Activated CD8-positive, alpha-beta T cell treated with anti-CD3 and anti-CD28 coated beads for 36 hours (primary cell): ENCODE data around the gene SNRK. TPM values are rescaled to one million over a fixed set of nuclear protein-coding genes. Genes with fewer than 3 reads are reported as not detected.

ENCODE experiments used
- ATAC-seq: fragments of 200-7000 bp; cut with Tn5 transposase; one replicate; pipeline ENCODE4 v1.10.0; 2021; ENCODE audit warnings: mild to moderate bottlenecking, moderate library complexity
- CTCF ChIA-PET: fragments of 350-600 bp; sonication (Branson Sonifier 250); formaldehyde crosslinking; loops from one replicate; lab custom pipeline; 2021; ENCODE audit warnings: antibody characterized with exemption; lab: Charles Lee
- POLR2A ChIA-PET: fragments of 350-600 bp; sonication (Branson Sonifier 250); formaldehyde crosslinking; loops from one replicate; lab custom pipeline; 2021; ENCODE audit warnings: antibody characterized with exemption; lab: Charles Lee
- DNase-seq: peaks from one replicate; pipeline ENCODE4 v3.0.0-alpha.2; 2020
- H3K27ac Mint-ChIP-seq: one replicate; pipeline ENCODE4 v1.8.0; 2021; ENCODE audit warnings: mild to moderate bottlenecking, mixed read lengths
- H3K27me3 Mint-ChIP-seq: one replicate; pipeline ENCODE4 v1.8.0; 2021; ENCODE audit warnings: mixed read lengths
- H3K36me3 Mint-ChIP-seq: one replicate; pipeline ENCODE4 v1.8.0; 2021; ENCODE audit warnings: low read depth, mixed read lengths
- H3K4me1 Mint-ChIP-seq: one replicate; pipeline ENCODE4 v1.8.0; 2021; ENCODE audit warnings: low read depth, mixed read lengths
- H3K4me3 Mint-ChIP-seq: one replicate; pipeline ENCODE4 v1.8.0; 2021; ENCODE audit warnings: mild to moderate bottlenecking, moderate library complexity, mixed read lengths
- H3K9me3 Mint-ChIP-seq: one replicate; pipeline ENCODE4 v1.8.0; 2021; ENCODE audit warnings: mixed read lengths
- CTCF ChIP-seq: fragments of 200-600 bp; IDR thresholded peaks from one replicate; pipeline ENCODE4 v1.8.0; 2022; ENCODE audit warnings: antibody characterized with exemption, mild to moderate bottlenecking
- intact Hi-C: fragments of 100-400 bp; cut with micrococcal nuclease; formaldehyde crosslinking; loops from one replicate; pipeline ENCODE4 v1.10.0; 2022
- total RNA-seq, 2 experiments: library from RNA; stranded (reverse); gene quantifications; one replicate each; pipeline ENCODE4 v1.2.3, GENCODE V29; 2021

The SNRK gene
- total RNA-seq, 2 experiments from 2014 or later = 28.9 to 29.2 TPM

GRCh38 chr3:43365601-43366305, 79.4 kb downstream of the SNRK start:
- intact Hi-C loops = no loop called here
- Mint-ChIP-seq H3K9me3 (no peaks in the 10 kb centered on the region), H3K27ac (no peak overlapping the region), H3K4me1 (no peaks in the 10 kb centered on the region), H3K4me3 (no peak overlapping the region), H3K36me3 (no peaks in the 10 kb centered on the region), H3K27me3 (no peaks in the 10 kb centered on the region)
- TF ChIP-seq CTCF = no peak
- ATAC-seq (no peak), DNase-seq (no peak)
- ChIA-PET CTCF (interaction anchor here (1.2 kb wide), 1 partner anchor 142 kb away, joined by 3 read pairs; no protein-coding TSS in a partner anchor), POLR2A (no interaction called here)

- DNase-seq (no peak), ATAC-seq (no peak)
- no peaks in the 10 kb centered on the region for H3K9me3 Mint-ChIP-seq
- H3K4me3 Mint-ChIP-seq = no peak overlapping the region
- ChIA-PET POLR2A (interaction anchor here (0.9 kb wide), 1 partner anchor 9 kb away, joined by 3 read pairs; no protein-coding TSS in a partner anchor), CTCF (interaction anchor here (1.2 kb wide), 1 partner anchor 143 kb away, joined by 3 read pairs; no protein-coding TSS in a partner anchor)
- H3K4me1 Mint-ChIP-seq = no peaks in the 10 kb centered on the region
- intact Hi-C loops = no loop called here
- H3K27ac Mint-ChIP-seq = no peak overlapping the region
- no peaks in the 10 kb centered on the region for H3K27me3 Mint-ChIP-seq
- TF ChIP-seq CTCF = no peak
- H3K36me3 Mint-ChIP-seq = no peaks in the 10 kb centered on the region
Measured at GRCh38 chr3:43366481-43366880, 80.1 kb downstream of the SNRK start.

- intact Hi-C loops = no loop called here
- Mint-ChIP-seq H3K27ac (no peak overlapping the region), H3K4me3 (no peak overlapping the region), H3K27me3 (no peaks in the 10 kb centered on the region), H3K9me3 (no peaks in the 10 kb centered on the region), H3K4me1 (no peaks in the 10 kb centered on the region), H3K36me3 (no peaks in the 10 kb centered on the region)
- ChIA-PET CTCF (interaction anchor here (1.2 kb wide), 1 partner anchor 144 kb away, joined by 3 read pairs; no protein-coding TSS in a partner anchor), POLR2A (interaction anchor here (0.9 kb wide), 1 partner anchor 9 kb away, joined by 3 read pairs; no protein-coding TSS in a partner anchor)
- ATAC-seq (no peak), DNase-seq (no peak)
- TF ChIP-seq CTCF = no peak
Measured at GRCh38 chr3:43366885-43367284, 80.5 kb downstream of the SNRK start.

GRCh38 chr3:43369404-43370292, 83.3 kb downstream of the SNRK start:
- Mint-ChIP-seq H3K27me3 (no peaks in the 10 kb centered on the region), H3K36me3 (no peaks in the 10 kb centered on the region), H3K27ac (no peak overlapping the region), H3K4me1 (peaks cover 7% of the 10 kb centered on the region), H3K9me3 (no peaks in the 10 kb centered on the region), H3K4me3 (no peak overlapping the region)
- DNase-seq (no peak), ATAC-seq (no peak)
- intact Hi-C loops = loop anchor here (10.0 kb wide), 1 partner anchor 85 kb away; the partner anchor contains the start of gene SNRK
- CTCF ChIA-PET = interaction anchor here (0.8 kb wide), 1 partner anchor 10 kb away, joined by 3 read pairs; no protein-coding TSS in a partner anchor
- POLR2A ChIA-PET = interaction anchor here (1.5 kb wide), 1 partner anchor 23 kb away, joined by 3 read pairs; no protein-coding TSS in a partner anchor
- TF ChIP-seq CTCF = no peak
